Measurements from ENCODE around the gene NRGN. TPM values are rescaled to one million over a fixed set of nuclear protein-coding genes. Genes with fewer than 3 reads are reported as not detected.

NRGN gene
- total and polyA plus RNA-seq, 10 of the 15 experiments (the other 5 are each of a cell fraction or from before 2014, with no cell fraction given): 0.36 to 3.2 (median 1.1) TPM; not detected in 2

- peaks cover 0 to 3% of the 10 kb centered on the region in 2 experiments; a peak in 2 of 4 replicates for H3K36me3 ChIP-seq (ENCODE audit: control insufficient read depth in 2 of 2, insufficient read depth in 2 of 2, low read length in 1 of 2)
- H3K9ac ChIP-seq (ENCODE audit: control insufficient read depth, insufficient read depth, low read length): no peak overlapping the region
- no peaks in the 10 kb centered on the region for H3K9me3 ChIP-seq (replicated peaks; ENCODE audit: control insufficient read depth, insufficient read depth, low read length)
- WGBS (ENCODE audit: insufficient coverage, insufficient replicate concordance, low lambda C conversion rate, missing lambda C conversion rate): 96% methylated on average over 8 of the region's 8 CpGs
- H3K27ac ChIP-seq (ENCODE audit: control insufficient read depth, insufficient read depth): no peak overlapping the region
- ChIA-PET POLR2A (interaction anchor here (1.4 to 1.5 kb wide), 2 partner anchors 8 to 24 kb away, joined by 4 to 5 read pairs; no protein-coding TSS in a partner anchor), SMC1A (ENCODE audit: uncharacterized antibody, unreplicated experiment) (interaction anchor here (1.1 to 4.8 kb wide), 6 partner anchors 10 to 99 kb away, joined by 3 to 20 read pairs (median 4); no protein-coding TSS in a partner anchor), CTCF (interaction anchor here (1.0 to 16.3 kb wide), 10 partner anchors 9 to 367 kb away, joined by 3 to 272 read pairs (median 4); partner anchors contain the start of genes MSANTD2, NRGN, SIAE and SPA17), RAD21 (ENCODE audit: unreplicated experiment) (interaction anchor here (1.6 kb wide), 1 partner anchor 22 kb away, joined by 5 read pairs; no protein-coding TSS in a partner anchor)
- no peaks in the 10 kb centered on the region for H3K4me1 ChIP-seq (ENCODE audit: control insufficient read depth, insufficient read depth, low read length)
- no peak overlapping the region for H3K4me2 ChIP-seq (ENCODE audit: control insufficient read depth, insufficient read depth)
- no peaks in the 10 kb centered on the region for H3K27me3 ChIP-seq (replicated peaks in 1 of 2; ENCODE audit: control insufficient read depth in 2 of 2, insufficient read depth in 2 of 2, low read length in 1 of 2)
- FAIRE-seq: no peak
- intact Hi-C loops (cut with micrococcal nuclease; ENCODE audit: unreplicated experiment) (no loop called here), in situ Hi-C loops (cut with MboI) (no loop called here)
- H3K79me2 ChIP-seq (ENCODE audit: control insufficient read depth, insufficient read depth, low read length): no peaks in the 10 kb centered on the region
- no peak overlapping the region for H2AFZ ChIP-seq (ENCODE audit: control insufficient read depth, low read depth, low read length)
- no peak overlapping the region for H3K4me3 ChIP-seq
- BruUV-seq (replicated peaks): no TSS peak
- no peak for DNase-seq (ENCODE audit: low read depth, low spot score)
- ATAC-seq: no peak
- no peaks in the 10 kb centered on the region for H4K20me1 ChIP-seq (ENCODE audit: control insufficient read depth, insufficient read depth)
- TF ChIP-seq SREBF1 (IDR thresholded peaks at IDR 0.05; ENCODE audit: low read length): no peak
- TF ChIP-seq ZBTB40 (IDR thresholded peaks at IDR 0.05; ENCODE audit: borderline replicate concordance): no peak
- no peak for TF ChIP-seq PRDM15 (CRISPR knock-in tag; IDR thresholded peaks at IDR 0.05)
- TF ChIP-seq LARP7 (IDR thresholded peaks at IDR 0.05): no peak
- TF ChIP-seq HCFC1 (IDR thresholded peaks at IDR 0.05; ENCODE audit: low read length): no peak
- no peak for TF ChIP-seq HDAC6 (IDR thresholded peaks at IDR 0.05; ENCODE audit: unreplicated experiment)
- TF ChIP-seq, protein P1, sequence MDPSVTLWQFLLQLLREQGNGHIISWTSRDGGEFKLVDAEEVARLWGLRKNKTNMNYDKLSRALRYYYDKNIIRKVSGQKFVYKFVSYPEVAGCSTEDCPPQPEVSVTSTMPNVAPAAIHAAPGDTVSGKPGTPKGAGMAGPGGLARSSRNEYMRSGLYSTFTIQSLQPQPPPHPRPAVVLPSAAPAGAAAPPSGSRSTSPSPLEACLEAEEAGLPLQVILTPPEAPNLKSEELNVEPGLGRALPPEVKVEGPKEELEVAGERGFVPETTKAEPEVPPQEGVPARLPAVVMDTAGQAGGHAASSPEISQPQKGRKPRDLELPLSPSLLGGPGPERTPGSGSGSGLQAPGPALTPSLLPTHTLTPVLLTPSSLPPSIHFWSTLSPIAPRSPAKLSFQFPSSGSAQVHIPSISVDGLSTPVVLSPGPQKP (IDR thresholded peaks at IDR 0.05; ENCODE audit: low read depth, low read length): no peak
- TF ChIP-seq, protein P2, sequence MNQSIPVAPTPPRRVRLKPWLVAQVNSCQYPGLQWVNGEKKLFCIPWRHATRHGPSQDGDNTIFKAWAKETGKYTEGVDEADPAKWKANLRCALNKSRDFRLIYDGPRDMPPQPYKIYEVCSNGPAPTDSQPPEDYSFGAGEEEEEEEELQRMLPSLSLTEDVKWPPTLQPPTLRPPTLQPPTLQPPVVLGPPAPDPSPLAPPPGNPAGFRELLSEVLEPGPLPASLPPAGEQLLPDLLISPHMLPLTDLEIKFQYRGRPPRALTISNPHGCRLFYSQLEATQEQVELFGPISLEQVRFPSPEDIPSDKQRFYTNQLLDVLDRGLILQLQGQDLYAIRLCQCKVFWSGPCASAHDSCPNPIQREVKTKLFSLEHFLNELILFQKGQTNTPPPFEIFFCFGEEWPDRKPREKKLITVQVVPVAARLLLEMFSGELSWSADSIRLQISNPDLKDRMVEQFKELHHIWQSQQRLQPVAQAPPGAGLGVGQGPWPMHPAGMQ (IDR thresholded peaks at IDR 0.05; ENCODE audit: borderline replicate concordance): no peak
- TF ChIP-seq BCLAF1 (IDR thresholded peaks at IDR 0.05): no peak
Observed at GRCh38 chr11:124768914-124769313, 29.2 kb downstream of the NRGN start.

All from GM12878 (cell line).